HL-60/S4 treated with phorbol 12-myristate 13-acetate at 8.2 ng/mL for 4 days and 3 days (cell line): ENCODE results near the gene PPM1B.
"Not testable (repeated sequence)": the region's sequence is repeated elsewhere in the genome, so short reads cannot be mapped to it uniquely, and the experiment has no call there.

Experiments
- in situ Hi-C: fragments of 300-500 bp; cut with MboI; formaldehyde crosslinking; loops from 2 replicates; pipeline ENCODE4 v1.15.0; 2022; ENCODE audit warnings: low sequenced_read_pairs

Gene PPM1B

GRCh38 chr2:44192646-44193045 is 24.0 kb downstream of the PPM1B start:
- in situ Hi-C loops: loop anchor here (25.0 kb wide), 1 partner anchor 105 kb away; no protein-coding TSS in a partner anchor

DNA sequence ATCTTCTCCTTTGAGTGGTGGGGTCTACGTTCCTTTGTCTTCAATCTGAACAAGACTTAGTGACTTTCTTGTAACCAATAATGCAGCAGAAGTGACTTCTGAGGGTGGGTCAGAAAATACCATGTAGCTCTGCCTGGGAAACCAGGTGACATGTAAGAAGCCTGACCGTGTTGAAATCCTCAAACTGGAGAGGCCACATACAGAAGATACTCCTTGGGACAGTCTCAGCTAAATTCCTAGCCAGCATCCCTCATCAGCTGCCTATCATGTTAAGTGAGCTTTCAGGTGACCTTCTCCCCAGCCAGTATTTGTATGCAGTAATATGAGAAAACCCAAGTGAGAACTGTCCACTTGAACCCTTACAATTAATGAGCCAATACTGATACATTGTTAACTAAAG is 27.0 kb downstream of the PPM1B start:
- in situ Hi-C loops: loop anchor here (25.0 kb wide), 1 partner anchor 108 kb away; no protein-coding TSS in a partner anchor

GRCh38 chr2:44197816-44198215 is 29.1 kb downstream of the PPM1B start:
- in situ Hi-C loops: loop anchor here (25.0 kb wide), 1 partner anchor 111 kb away; no protein-coding TSS in a partner anchor

DNA sequence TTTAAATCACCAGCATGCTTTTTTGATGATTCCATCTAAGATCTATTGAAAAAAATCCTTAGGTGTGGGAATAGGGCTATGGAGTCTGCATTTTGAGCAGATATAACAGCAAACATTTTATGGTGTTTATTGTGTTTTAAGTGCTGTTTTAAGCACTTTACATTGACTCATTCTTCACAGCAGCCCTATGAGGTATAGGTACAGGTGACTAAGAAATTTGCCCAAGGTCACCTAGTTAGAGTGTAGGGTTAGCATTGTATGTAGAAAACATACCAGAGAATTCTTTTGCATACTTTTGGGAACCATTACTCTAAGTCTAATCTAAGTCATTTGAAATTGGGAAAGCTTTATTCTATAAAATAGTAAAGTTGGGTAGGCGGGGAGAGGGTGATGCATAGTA is 31.3 kb downstream of the PPM1B start:
- in situ Hi-C loops: no loop called here

GRCh38 chr2:44200759-44201158 is 32.1 kb downstream of the PPM1B start:
- in situ Hi-C loops: no loop called here

DNA sequence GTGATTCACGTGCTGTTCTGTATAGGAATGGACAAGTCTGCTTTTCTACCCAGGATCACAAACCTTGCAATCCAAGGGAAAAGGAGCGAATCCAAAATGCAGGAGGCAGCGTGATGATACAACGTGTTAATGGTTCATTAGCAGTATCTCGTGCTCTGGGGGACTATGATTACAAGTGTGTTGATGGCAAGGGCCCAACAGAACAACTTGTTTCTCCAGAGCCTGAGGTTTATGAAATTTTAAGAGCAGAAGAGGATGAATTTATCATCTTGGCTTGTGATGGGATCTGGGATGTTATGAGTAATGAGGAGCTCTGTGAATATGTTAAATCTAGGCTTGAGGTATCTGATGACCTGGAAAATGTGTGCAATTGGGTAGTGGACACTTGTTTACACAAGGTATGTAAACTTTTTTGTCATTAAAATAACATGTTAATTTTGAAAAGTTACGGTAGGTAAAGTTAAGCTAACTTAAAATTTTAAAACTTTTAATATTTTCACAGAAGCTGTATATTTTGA is 33.0 kb downstream of the PPM1B start:
- in situ Hi-C loops: no loop called here

- in situ Hi-C loops: no loop called here
Measured at GRCh38 chr2:44203542-44203941, 34.9 kb downstream of the PPM1B start.

DNA sequence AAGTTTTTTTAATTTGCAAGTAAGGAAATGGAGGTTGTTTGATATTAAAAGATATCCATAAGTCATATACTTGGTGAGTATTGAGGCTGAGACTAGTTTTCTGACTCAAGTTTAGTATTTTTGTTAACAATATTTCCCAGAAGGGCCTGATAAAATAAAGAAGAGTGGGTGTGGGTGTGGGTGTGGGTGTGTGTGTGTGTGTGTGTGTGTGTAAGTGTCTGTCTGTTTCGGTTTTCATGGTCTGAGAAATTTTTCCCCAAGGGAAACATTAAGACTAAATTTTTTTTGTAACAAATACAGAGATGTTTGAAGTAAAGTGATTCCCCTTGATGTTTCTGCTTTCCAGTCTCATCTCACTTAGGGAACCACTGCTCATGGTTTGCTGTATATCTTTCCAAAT is 36.5 kb downstream of the PPM1B start:
- in situ Hi-C loops: no loop called here

DNA sequence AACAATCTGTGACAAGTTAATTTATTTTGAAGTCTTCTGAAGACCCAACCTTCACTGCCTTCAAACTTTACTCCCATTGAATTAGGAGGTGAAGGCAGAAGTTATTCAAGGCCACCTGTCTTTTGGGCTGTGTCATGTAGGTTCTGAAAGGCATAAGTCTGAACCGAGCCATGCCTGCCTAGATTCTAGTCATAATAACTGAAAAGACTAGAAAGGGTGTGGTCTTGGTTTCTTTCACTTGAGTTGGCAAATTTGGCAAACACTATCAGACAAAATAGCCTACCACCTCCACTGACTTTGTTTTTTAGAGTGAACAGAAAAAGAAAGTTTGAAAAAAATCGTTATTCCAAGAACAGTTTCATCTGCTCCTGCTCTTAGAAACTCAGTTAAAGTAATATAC is 38.4 kb downstream of the PPM1B start:
- in situ Hi-C loops: no loop called here

GRCh38 chr2:44207648-44208047 is 39.0 kb downstream of the PPM1B start:
- in situ Hi-C loops: not testable (repeated sequence)

- in situ Hi-C loops: no loop called here
Measured at GRCh38 chr2:44210362-44210761, 41.7 kb downstream of the PPM1B start.

- in situ Hi-C loops: no loop called here
Measured at GRCh38 chr2:44211183-44211582, 42.5 kb downstream of the PPM1B start.

DNA sequence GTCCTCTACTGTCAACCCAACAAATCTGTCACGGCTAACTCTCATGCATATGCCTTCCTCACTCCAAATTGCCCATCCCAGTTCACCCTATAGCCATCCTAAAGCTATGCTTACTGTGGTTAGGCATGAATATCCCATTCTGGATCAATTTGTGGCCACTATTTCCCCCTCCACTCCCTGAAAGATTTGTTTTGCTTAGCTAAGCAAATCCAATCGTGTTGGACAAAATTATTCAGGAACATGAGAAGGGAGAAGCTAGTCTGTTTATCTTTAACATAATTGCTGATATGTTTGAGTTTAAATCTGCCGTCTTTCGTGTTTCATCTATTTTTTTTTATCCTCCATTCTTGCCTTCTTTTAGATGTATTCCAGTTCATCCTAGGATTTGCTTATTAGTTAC is 43.6 kb downstream of the PPM1B start:
- in situ Hi-C loops: no loop called here

DNA sequence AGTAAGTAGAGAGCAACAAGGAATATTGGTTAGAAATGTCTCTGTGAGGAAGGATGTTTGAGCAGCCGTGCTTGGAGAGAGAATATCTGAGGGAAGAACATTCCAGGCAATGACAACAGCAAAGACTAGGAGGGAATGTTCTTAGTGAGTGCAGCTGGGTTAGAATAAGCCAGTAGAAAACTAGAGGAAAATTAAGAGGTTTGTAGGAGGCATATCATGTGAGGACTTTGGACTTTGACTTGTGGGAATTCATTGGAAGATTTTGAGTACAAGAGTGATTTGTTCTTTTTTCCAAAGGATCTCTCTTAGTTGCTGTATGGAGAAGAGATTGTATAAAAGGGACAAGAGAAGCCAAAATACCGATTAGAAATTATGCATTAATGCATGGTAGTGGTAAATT is 47.2 kb downstream of the PPM1B start:
- in situ Hi-C loops: no loop called here

DNA sequence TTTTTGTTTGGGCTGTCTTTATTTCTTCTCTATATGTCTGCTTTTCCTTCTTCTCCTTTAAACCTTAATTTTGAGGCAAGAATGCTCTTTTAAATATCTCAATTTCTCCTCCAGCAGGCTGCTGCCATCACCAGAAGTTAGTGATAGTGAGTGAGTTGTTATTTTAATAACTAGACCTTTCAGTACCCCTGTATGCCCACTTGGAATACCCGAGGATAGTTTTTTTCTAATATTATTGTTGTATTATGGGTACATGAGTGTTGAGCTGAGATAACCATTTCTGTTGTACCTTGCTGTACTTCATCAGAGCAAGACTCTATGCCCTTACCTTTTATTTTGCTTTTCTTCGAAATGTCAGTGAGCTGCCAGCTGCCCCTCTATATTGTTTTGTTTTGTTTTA is 50.1 kb downstream of the PPM1B start:
- in situ Hi-C loops: no loop called here

- in situ Hi-C loops: no loop called here
Measured at GRCh38 chr2:44226753-44227152, 58.1 kb downstream of the PPM1B start.

- in situ Hi-C loops: no loop called here
Measured at GRCh38 chr2:44230378-44230777, 61.7 kb downstream of the PPM1B start.

DNA sequence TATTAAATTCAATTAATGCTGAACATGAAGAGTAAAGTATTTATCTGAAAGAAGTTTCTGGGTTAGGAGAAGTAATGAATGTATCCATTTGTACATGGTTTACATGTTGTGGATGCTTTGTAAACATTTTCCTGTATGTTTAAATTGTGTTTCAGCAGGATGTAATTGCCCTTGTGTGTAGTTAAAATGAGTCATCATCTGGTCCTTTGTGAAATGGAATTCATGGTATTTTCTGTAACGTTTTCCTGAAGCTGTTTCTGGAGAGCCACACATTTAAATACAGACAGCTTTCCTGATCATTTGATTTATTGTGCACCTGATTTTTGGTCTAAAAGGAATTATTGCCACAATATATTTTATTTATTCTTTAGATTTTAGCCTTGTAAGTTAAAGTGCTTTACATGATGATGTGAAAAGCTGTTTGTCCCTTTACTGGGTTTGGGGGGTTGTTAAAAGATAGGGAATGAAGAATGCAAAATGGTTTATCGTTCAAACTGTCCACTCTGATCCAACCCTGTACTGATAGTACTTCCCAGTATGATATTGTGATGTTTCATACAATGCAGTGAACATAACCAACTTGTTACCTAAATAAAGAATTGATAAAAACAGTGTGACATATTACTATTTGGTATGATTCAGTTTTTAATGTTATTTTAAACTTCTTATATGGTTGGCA is 64.9 kb downstream of the PPM1B start:
- in situ Hi-C loops: no loop called here

DNA sequence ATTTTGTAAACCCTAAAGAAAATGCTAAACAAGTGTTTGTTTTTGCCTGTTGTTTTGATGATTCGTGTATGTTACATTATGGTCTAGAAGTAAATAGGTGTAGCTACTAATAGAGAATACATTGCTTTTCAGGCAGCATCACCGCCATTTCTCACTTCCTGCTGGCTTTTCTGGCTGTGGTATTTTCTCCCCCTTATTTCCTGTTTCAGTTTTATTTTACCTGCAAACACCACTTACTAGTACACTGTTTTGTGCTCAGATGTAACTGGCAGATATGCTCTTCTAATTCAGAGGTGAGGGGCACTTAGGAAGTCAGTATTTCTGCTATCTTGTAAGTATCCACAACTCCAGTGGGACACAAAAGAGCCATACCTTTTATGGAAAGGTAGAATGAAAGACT is 68.5 kb downstream of the PPM1B start:
- in situ Hi-C loops: no loop called here

DNA sequence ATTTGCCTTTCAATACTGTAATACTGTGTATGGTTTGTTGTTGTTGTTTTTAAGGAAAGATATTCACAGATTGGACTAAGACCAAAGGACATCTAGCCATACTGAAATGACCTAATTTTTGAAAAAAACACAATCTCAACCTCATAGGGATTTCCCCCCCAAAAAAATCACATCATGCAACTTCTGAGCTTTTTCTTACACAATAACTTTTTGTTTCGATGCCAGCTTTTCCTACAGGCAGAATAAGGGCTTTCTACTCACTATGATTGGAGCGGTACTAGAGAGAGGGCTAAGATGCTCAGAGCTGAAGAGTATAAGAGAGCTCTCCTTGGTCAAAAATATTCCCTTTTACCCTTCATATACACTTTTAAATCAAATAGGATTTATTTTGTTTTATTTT is 74.2 kb downstream of the PPM1B start:
- in situ Hi-C loops: no loop called here

DNA sequence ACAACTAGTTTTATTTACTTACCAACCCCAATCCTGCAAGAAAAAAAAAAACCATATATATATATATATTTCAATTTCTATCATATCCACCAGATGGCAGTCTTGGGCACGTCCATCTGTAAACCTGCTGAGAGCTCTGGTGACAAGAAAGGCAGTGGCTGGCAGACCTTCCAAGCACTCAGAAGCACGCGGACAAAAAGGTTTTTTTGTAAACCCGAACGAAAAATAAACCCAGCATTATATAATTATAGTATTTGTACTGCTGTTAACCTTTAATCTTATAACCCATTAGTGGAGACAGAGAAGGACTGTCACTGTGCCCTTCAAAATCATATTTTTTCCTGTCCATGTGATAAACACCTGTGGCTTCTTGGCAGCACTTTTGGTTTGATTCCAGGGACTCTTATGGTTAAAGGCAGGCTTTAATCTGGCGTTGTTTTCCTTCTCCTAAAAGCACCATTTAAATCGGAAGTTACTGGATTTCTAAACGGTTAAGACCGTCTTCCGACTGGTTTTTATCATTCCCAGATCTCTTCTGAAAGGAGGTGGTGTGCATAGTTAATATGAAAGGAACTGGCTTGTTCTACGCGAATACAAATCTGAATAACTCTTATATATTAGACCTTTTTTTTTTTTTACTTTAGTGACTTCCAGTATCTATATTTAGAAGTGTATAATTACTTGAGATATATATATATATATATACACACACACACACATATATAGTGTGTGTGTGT is 75.6 kb downstream of the PPM1B start:
- in situ Hi-C loops: no loop called here
